ENCODE results near the gene SORBS1. TPM values are rescaled to one million over a fixed set of nuclear protein-coding genes. Genes with fewer than 3 reads are reported as not detected.

The SORBS1 gene
- total RNA-seq = 10 to 100 TPM; 56.4 to 97.9 (median 76.5) TPM
- long read RNA-seq, partial matches to known transcripts = 1 of 10 reads
- long read RNA-seq, other reads (novel, unspliced or antisense) = 9 of 10 reads

GRCh38 chr10:95561177-95561863 is at the start of gene SORBS1:
Gene SORBS1 (minus strand): TSS chr10:95561371. CDS start chr10:95441135, 120,236 bp downstream.
- no peak for TF ChIP-seq CTCF (IDR thresholded peaks at IDR 0.05)
- TF ChIP-seq POLR2A (IDR thresholded peaks at IDR 0.05) = peak; percentile 99
- ATAC-seq (peak; percentile 93 to 98 (median 96)), DNase-seq (peak; percentile 96 to 98 (median 98))
- H3K4me3 ChIP-seq = peak within 1 kb of the TSS; percentile 69 to 91 (median 69)
- H3K4me1 ChIP-seq = peaks cover 0 to 21% (median 9%) of the 10 kb centered on the region in 4 donors
- H3K27me3 ChIP-seq = no peaks in the 10 kb centered on the region
- no peaks in the 10 kb centered on the region for H3K9me3 ChIP-seq
- WGBS (ENCODE audit: insufficient coverage, low coverage, low lambda C conversion rate, missing lambda C conversion rate) = 5% methylated on average over 14 of the region's 77 CpGs
- peak within 1 kb of the TSS; percentile 95 to 97 (median 96) for H3K27ac ChIP-seq
- intact Hi-C loops (cut with DNase I) = loop anchor here in 1 of 2 donors (10.0 kb wide), 1 partner anchor 127 kb away; no protein-coding TSS in a partner anchor
- no peaks in the 10 kb centered on the region for H3K36me3 ChIP-seq

DNA sequence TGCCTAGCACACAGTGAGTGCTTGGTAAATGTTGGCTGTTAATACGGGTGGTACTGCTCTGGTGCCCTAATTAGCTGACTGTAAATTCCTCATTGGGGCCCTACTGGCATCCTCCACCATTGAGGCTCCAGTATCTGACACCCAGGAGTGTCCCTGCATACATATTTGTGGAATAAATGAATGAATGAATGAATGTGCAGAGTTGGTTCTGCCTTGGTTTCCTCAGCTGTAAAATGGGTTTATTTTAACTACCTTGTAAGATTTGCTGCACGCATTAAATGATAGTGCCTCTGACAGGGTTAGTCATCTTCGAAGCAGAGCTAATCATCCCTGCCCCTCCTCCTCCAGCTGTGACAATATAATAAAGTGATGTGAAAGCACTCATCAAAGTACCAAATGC is 49.6 kb upstream of the SORBS1 start:
- 86% methylated on average over 1 of the region's 3 CpGs for WGBS (ENCODE audit: insufficient coverage, low coverage, low lambda C conversion rate, missing lambda C conversion rate)
- Histone ChIP-seq H3K27me3 (no peaks in the 10 kb centered on the region), H3K9me3 (no peaks in the 10 kb centered on the region), H3K4me1 (peaks cover 0 to 14% (median 2%) of the 10 kb centered on the region in 4 donors), H3K4me3 (no peak overlapping the region), H3K36me3 (peaks cover 0 to 68% (median 24%) of the 10 kb centered on the region in 4 donors), H3K27ac (no peak overlapping the region)
- ATAC-seq = no peak
- TF ChIP-seq CTCF (IDR thresholded peaks at IDR 0.05) = no peak
- no peak for TF ChIP-seq POLR2A (IDR thresholded peaks at IDR 0.05)
- no peak for DNase-seq
- intact Hi-C loops (cut with DNase I) = no loop called here

DNA sequence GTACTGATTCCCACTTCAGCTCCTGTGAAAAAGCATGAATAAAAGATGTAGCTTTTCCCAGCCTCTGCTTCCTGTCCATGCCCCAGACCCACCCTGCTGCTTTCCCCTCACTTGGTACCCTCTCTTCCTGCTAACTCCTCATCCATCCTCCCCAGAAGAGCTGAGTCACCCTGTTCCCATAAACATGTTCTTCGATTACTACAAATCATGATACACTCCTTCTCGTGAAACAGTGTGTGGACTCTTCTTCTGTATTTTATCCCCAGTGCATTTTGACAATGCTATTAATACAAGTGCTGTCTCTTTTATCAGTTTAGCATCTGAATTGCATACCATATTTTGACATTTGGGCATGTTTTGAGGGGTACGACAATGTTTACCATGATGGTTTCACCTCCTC is 45.8 kb upstream of the SORBS1 start:
- no peaks in the 10 kb centered on the region for H3K27me3 ChIP-seq
- ATAC-seq (no peak), DNase-seq (no peak)
- intact Hi-C loops (cut with DNase I) = loop anchor here in 1 of 2 donors (10.0 kb wide), 1 partner anchor 222 kb away; no protein-coding TSS in a partner anchor
- H3K4me3 ChIP-seq = no peak overlapping the region
- no peaks in the 10 kb centered on the region for H3K9me3 ChIP-seq
- H3K27ac ChIP-seq = no peak overlapping the region
- no peaks in the 10 kb centered on the region for H3K4me1 ChIP-seq
- 88% methylated on average over 3 of the region's 3 CpGs for WGBS (ENCODE audit: insufficient coverage, low coverage, low lambda C conversion rate, missing lambda C conversion rate)
- TF ChIP-seq POLR2A (IDR thresholded peaks at IDR 0.05) (no peak), CTCF (IDR thresholded peaks at IDR 0.05) (no peak)
- peaks cover 0 to 36% (median 15%) of the 10 kb centered on the region in 4 donors for H3K36me3 ChIP-seq

GRCh38 chr10:95605163-95605562 is 44.0 kb upstream of the SORBS1 start:
- ATAC-seq (no peak), DNase-seq (no peak)
- Histone ChIP-seq H3K9me3 (no peaks in the 10 kb centered on the region), H3K27me3 (no peaks in the 10 kb centered on the region), H3K27ac (no peak overlapping the region), H3K36me3 (peaks cover 0 to 23% (median 9%) of the 10 kb centered on the region in 4 donors), H3K4me3 (no peak overlapping the region), H3K4me1 (no peaks in the 10 kb centered on the region)
- intact Hi-C loops (cut with DNase I) = loop anchor here in 1 of 2 donors (10.0 kb wide), 1 partner anchor 220 kb away; no protein-coding TSS in a partner anchor
- WGBS (ENCODE audit: insufficient coverage, low coverage, low lambda C conversion rate, missing lambda C conversion rate) = no CpG with 5 or more reads among the region's 3 CpGs
- TF ChIP-seq CTCF (IDR thresholded peaks at IDR 0.05) = no peak
- no peak for TF ChIP-seq POLR2A (IDR thresholded peaks at IDR 0.05)
